Trophoblast cell (in vitro differentiated cells and primary cell): ENCODE results near the gene CADPS.

Experiments used
- DNase-seq, 2 donors: peaks; one replicate each; pipeline ENCODE4 v3.0.0-alpha.2; 2016
- H2AFZ ChIP-seq: 2 replicates; pipeline ENCODE4 v1.6.1; 2013; ENCODE audit warnings: low read length, moderate library complexity, mild to moderate bottlenecking; ENCODE audit not compliant: insufficient read depth, poor library complexity
- H2AK5ac ChIP-seq: 2 replicates; pipeline ENCODE4 v1.6.1; 2013; ENCODE audit warnings: mild to moderate bottlenecking, low read length
- H2BK120ac ChIP-seq: 2 replicates; pipeline ENCODE4 v1.6.1; 2013; ENCODE audit warnings: low read length, mild to moderate bottlenecking, moderate library complexity; ENCODE audit not compliant: insufficient read depth, poor library complexity
- H2BK12ac ChIP-seq: 2 replicates; pipeline ENCODE4 v1.6.1; 2013; ENCODE audit warnings: mild to moderate bottlenecking, low read length, moderate library complexity
- H2BK5ac ChIP-seq: 2 replicates; pipeline ENCODE4 v1.6.1; 2013; ENCODE audit warnings: low read length, low read depth, moderate library complexity, mild to moderate bottlenecking; ENCODE audit not compliant: poor library complexity
- H3K14ac ChIP-seq: 2 replicates; pipeline ENCODE4 v1.6.1; 2013; ENCODE audit warnings: mild to moderate bottlenecking, low read length
- H3K18ac ChIP-seq: 2 replicates; pipeline ENCODE4 v1.6.1; 2013; ENCODE audit warnings: mild to moderate bottlenecking, low read length
- H3K23ac ChIP-seq: 2 replicates; pipeline ENCODE4 v1.6.1; 2013; ENCODE audit warnings: low read length
- H3K27ac ChIP-seq: 2 replicates; pipeline ENCODE4 v1.5.1; 2013; ENCODE audit warnings: low read depth, mild to moderate bottlenecking, inconsistent platforms, low read length, moderate library complexity
- H3K27me3 ChIP-seq: 2 replicates; pipeline ENCODE4 v1.6.1; 2013; ENCODE audit warnings: inconsistent platforms, mild to moderate bottlenecking, low read length, moderate library complexity; ENCODE audit not compliant: insufficient read depth
- H3K36me3 ChIP-seq, 2 experiments: 1 replicate in 1 of 2; 2 replicates in 1 of 2; pipeline ENCODE4 v1.6.1; 2013; ENCODE audit warnings: low read length in 2 of 2, mild to moderate bottlenecking in 2 of 2, moderate library complexity in 1 of 2; ENCODE audit not compliant: insufficient read depth in 2 of 2, control insufficient read depth in 1 of 2
- H3K4ac ChIP-seq: 2 replicates; pipeline ENCODE4 v1.6.1; 2013; ENCODE audit warnings: low read depth, mild to moderate bottlenecking, low read length, moderate library complexity
- H3K4me1 ChIP-seq, 2 experiments: 1 replicate in 1 of 2; 2 replicates in 1 of 2; pipeline ENCODE4 v1.6.1; 2013; ENCODE audit warnings: low read length in 2 of 2, mild to moderate bottlenecking in 2 of 2, moderate library complexity in 1 of 2; ENCODE audit not compliant: insufficient read depth in 2 of 2, control insufficient read depth in 1 of 2
- H3K4me2 ChIP-seq: 2 replicates; pipeline ENCODE4 v1.6.1; 2013; ENCODE audit warnings: inconsistent platforms, mild to moderate bottlenecking, low read length, moderate library complexity
- H3K4me3 ChIP-seq: 2 replicates; pipeline ENCODE4 v1.5.1; 2013; ENCODE audit warnings: mild to moderate bottlenecking, low read depth, low read length, inconsistent platforms
- H3K79me1 ChIP-seq: one replicate; pipeline ENCODE4 v1.6.1; 2013; ENCODE audit warnings: low read length
- H3K79me2 ChIP-seq: 2 replicates; pipeline ENCODE4 v1.6.1; 2013; ENCODE audit warnings: low read length, mild to moderate bottlenecking; ENCODE audit not compliant: control insufficient read depth, insufficient read depth, poor library complexity
- H3K9ac ChIP-seq: 2 replicates; pipeline ENCODE4 v1.6.1; 2013; ENCODE audit warnings: mild to moderate bottlenecking, low read length
- H3K9me3 ChIP-seq: 2 replicates; pipeline ENCODE4 v1.6.1; 2013; ENCODE audit warnings: low read depth, mild to moderate bottlenecking, control low read depth, inconsistent platforms, low read length; ENCODE audit not compliant: insufficient read depth
- H4K12ac ChIP-seq: 2 replicates; pipeline ENCODE4 v1.6.1; 2013; ENCODE audit warnings: low read depth, mild to moderate bottlenecking, low read length, moderate library complexity
- H4K8ac ChIP-seq: 2 replicates; pipeline ENCODE4 v1.6.1; 2013; ENCODE audit warnings: low read depth, mild to moderate bottlenecking, low read length, moderate library complexity
- H4K91ac ChIP-seq: one replicate; pipeline ENCODE4 v1.6.1; 2013; ENCODE audit warnings: low read depth, mild to moderate bottlenecking, low read length, moderate library complexity
- WGBS: extraction: QIAGEN DNeasy Blood & Tissue Kit; methylation state at CpG from one replicate; pipeline ENCODE4 v1.1.7; 2013; ENCODE audit warnings: missing lambda C conversion rate; ENCODE audit not compliant: insufficient read length, insufficient coverage; ENCODE audit errors: extremely low coverage; 5-methylcytosine and 5-hydroxymethylcytosine counted together

Gene CADPS

GRCh38 chr3:62749130-62749529 is 126.1 kb downstream of the CADPS start:
- Histone ChIP-seq H3K14ac (no peak overlapping the region), H2BK12ac (no peak overlapping the region), H4K12ac (no peak overlapping the region), H2AK5ac (no peak overlapping the region), H3K9me3 (no peaks in the 10 kb centered on the region), H2BK5ac (no peak overlapping the region), H3K18ac (no peak overlapping the region), H2AFZ (no peak overlapping the region), H3K27me3 (no peaks in the 10 kb centered on the region), H3K4me1 (no peaks in the 10 kb centered on the region), H3K79me2 (no peaks in the 10 kb centered on the region), H4K91ac (no peak overlapping the region), H2BK120ac (no peak overlapping the region), H3K9ac (no peak overlapping the region), H3K23ac (no peak overlapping the region), H3K4me3 (no peak overlapping the region), H3K4ac (no peak overlapping the region), H3K4me2 (no peak overlapping the region), H3K79me1 (no peaks in the 10 kb centered on the region), H3K27ac (no peak overlapping the region), H3K36me3 (no peaks in the 10 kb centered on the region), H4K8ac (no peak overlapping the region)
- WGBS: no CpG with 5 or more reads among the region's 4 CpGs
- DNase-seq: no peak

GRCh38 chr3:62737449-62737848 is 137.8 kb downstream of the CADPS start:
- Histone ChIP-seq H3K27me3 (no peaks in the 10 kb centered on the region), H4K12ac (no peak overlapping the region), H3K23ac (no peak overlapping the region), H3K9me3 (no peaks in the 10 kb centered on the region), H2AFZ (no peak overlapping the region), H3K14ac (no peak overlapping the region), H2AK5ac (no peak overlapping the region), H2BK120ac (no peak overlapping the region), H3K4me1 (no peaks in the 10 kb centered on the region), H3K27ac (no peak overlapping the region), H3K79me1 (no peaks in the 10 kb centered on the region), H3K79me2 (no peaks in the 10 kb centered on the region), H3K4ac (no peak overlapping the region), H3K9ac (no peak overlapping the region), H3K4me3 (no peak overlapping the region), H3K18ac (no peak overlapping the region), H4K91ac (no peak overlapping the region), H4K8ac (no peak overlapping the region), H2BK5ac (no peak overlapping the region), H3K4me2 (no peak overlapping the region), H3K36me3 (no peaks in the 10 kb centered on the region), H2BK12ac (no peak overlapping the region)
- WGBS: no CpG with 5 or more reads among the region's 3 CpGs
- no peak for DNase-seq

- H2AFZ ChIP-seq: no peak overlapping the region
- H3K4ac ChIP-seq: no peak overlapping the region
- H3K9ac ChIP-seq: no peak overlapping the region
- no peaks in the 10 kb centered on the region for H3K27me3 ChIP-seq
- no peaks in the 10 kb centered on the region for H3K4me1 ChIP-seq
- no peak overlapping the region for H2AK5ac ChIP-seq
- no peaks in the 10 kb centered on the region for H3K9me3 ChIP-seq
- WGBS: no CpG with 5 or more reads among the region's 1 CpG
- H3K18ac ChIP-seq: no peak overlapping the region
- H2BK12ac ChIP-seq: no peak overlapping the region
- no peak overlapping the region for H2BK5ac ChIP-seq
- H3K4me2 ChIP-seq: no peak overlapping the region
- H4K91ac ChIP-seq: no peak overlapping the region
- DNase-seq: no peak
- H3K79me1 ChIP-seq: no peaks in the 10 kb centered on the region
- H3K14ac ChIP-seq: no peak overlapping the region
- no peak overlapping the region for H4K12ac ChIP-seq
- H3K23ac ChIP-seq: no peak overlapping the region
- no peaks in the 10 kb centered on the region for H3K79me2 ChIP-seq
- no peak overlapping the region for H4K8ac ChIP-seq
- no peak overlapping the region for H3K27ac ChIP-seq
- no peaks in the 10 kb centered on the region for H3K36me3 ChIP-seq
- H3K4me3 ChIP-seq: no peak overlapping the region
- no peak overlapping the region for H2BK120ac ChIP-seq
Observed at GRCh38 chr3:62735510-62735909, 139.7 kb downstream of the CADPS start.

DNA sequence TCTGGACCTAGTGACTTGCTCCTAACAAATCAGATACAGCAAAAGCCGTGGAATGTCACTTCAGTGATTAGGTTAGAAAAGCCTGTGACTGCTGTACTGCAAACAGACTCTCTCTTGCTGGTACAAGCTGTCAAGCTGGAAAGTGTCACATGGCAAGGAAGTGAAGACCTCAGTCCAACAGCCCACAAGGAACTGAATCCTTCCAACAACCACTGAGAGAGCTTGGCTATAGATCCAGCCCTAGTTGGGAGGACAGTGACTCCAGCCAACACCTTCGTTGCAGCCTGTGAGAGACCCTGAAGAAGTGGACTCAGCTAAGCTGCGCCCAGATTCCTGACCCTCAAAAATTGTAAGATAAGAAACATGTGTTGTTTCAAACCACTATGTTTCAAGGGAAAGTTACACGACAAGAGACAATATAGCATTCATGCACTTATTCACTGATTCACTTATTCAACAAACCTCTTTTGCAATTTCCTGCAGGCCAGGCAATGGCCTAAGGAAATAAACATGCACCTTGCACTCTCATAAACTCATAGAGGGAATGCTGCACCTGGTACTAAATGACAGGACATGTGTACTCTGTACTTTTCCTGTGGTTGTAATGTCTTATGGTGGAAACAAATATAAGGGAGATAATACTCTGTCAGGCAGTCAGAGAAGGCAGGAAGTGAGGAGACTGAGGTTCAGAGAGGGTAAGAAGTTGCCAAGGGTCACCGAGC is 142.9 kb downstream of the CADPS start:
- Histone ChIP-seq H2BK120ac (no peak overlapping the region), H4K8ac (no peak overlapping the region), H3K9ac (no peak overlapping the region), H2AK5ac (no peak overlapping the region), H3K4me1 (no peaks in the 10 kb centered on the region), H3K4ac (no peak overlapping the region), H4K91ac (no peak overlapping the region), H3K4me3 (no peak overlapping the region), H3K27ac (no peak overlapping the region), H3K9me3 (no peaks in the 10 kb centered on the region), H3K79me2 (no peaks in the 10 kb centered on the region), H2BK5ac (no peak overlapping the region), H3K27me3 (no peaks in the 10 kb centered on the region), H3K18ac (no peak overlapping the region), H3K79me1 (no peaks in the 10 kb centered on the region), H3K23ac (no peak overlapping the region), H2BK12ac (no peak overlapping the region), H3K14ac (no peak overlapping the region), H3K36me3 (no peaks in the 10 kb centered on the region), H2AFZ (no peak overlapping the region), H4K12ac (no peak overlapping the region), H3K4me2 (no peak overlapping the region)
- DNase-seq: no peak
- WGBS: no CpG with 5 or more reads among the region's 5 CpGs
